Measurements from ENCODE around the gene PHETA1.

- TF ChIP-seq, protein P1, sequence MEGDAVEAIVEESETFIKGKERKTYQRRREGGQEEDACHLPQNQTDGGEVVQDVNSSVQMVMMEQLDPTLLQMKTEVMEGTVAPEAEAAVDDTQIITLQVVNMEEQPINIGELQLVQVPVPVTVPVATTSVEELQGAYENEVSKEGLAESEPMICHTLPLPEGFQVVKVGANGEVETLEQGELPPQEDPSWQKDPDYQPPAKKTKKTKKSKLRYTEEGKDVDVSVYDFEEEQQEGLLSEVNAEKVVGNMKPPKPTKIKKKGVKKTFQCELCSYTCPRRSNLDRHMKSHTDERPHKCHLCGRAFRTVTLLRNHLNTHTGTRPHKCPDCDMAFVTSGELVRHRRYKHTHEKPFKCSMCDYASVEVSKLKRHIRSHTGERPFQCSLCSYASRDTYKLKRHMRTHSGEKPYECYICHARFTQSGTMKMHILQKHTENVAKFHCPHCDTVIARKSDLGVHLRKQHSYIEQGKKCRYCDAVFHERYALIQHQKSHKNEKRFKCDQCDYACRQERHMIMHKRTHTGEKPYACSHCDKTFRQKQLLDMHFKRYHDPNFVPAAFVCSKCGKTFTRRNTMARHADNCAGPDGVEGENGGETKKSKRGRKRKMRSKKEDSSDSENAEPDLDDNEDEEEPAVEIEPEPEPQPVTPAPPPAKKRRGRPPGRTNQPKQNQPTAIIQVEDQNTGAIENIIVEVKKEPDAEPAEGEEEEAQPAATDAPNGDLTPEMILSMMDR (IDR thresholded peaks at IDR 0.05; ENCODE audit: extremely low read depth in 1 of 2, insufficient read depth in 1 of 2, low read depth in 1 of 2, low read length in 2 of 2): no peak
- peak; percentile 38 for TF ChIP-seq POLR2AphosphoS5 (IDR thresholded peaks at IDR 0.05; ENCODE audit: insufficient read depth, low read depth, low read length)
- TF ChIP-seq MYC (IDR thresholded peaks at IDR 0.05; ENCODE audit: low read depth, low read length): no peak
- TF ChIP-seq EZH2 (IDR thresholded peaks at IDR 0.05; ENCODE audit: borderline replicate concordance, low read depth, low read length, severe bottlenecking): no peak
- no peak for TF ChIP-seq JUN (IDR thresholded peaks at IDR 0.05; ENCODE audit: borderline replicate concordance, insufficient read depth, insufficient read length, low read depth)
- no peak for TF ChIP-seq POLR2A (IDR thresholded peaks at IDR 0.05; ENCODE audit: low read depth, low read length)
Measured at GRCh38 chr12:111413442-111414086, 44.7 kb upstream of the PHETA1 start.

Measured in endothelial cell of umbilical vein (primary cell).